22Rv1 (cell line): ENCODE results near the gene KIF15.

Source experiments
- ZFX ChIP-seq: fragments of 450-650 bp; IDR thresholded peaks from 2 replicates; pipeline ENCODE4 v1.6.1; 2017; ENCODE audit warnings: antibody characterized with exemption, borderline replicate concordance
- TF ChIP-seq, protein P1 (sequence below): fragments of 450-650 bp; IDR thresholded peaks from 2 replicates; pipeline ENCODE4 v1.5.1; 2017; ENCODE audit warnings: mild to moderate bottlenecking

DNA sequence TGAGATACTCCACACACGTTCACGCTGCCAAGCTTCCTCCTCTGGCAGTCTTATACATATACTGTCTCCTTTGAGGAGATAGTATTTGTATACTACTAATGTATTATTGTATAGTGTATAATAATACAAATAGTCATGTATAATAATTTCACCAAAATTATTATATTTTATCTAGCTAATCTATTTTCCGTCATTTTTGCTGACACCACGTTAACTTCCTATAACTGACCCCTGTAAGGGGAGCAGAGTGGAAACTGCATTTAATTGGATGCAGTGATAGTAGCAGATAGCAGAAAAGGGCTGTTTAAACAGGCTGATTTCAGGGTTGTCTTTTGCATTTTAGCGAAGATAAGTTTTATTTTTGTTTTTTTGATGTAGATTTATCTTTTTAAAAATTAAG lies 69.6 kb downstream of the KIF15 start:
- TF ChIP-seq, protein P1, sequence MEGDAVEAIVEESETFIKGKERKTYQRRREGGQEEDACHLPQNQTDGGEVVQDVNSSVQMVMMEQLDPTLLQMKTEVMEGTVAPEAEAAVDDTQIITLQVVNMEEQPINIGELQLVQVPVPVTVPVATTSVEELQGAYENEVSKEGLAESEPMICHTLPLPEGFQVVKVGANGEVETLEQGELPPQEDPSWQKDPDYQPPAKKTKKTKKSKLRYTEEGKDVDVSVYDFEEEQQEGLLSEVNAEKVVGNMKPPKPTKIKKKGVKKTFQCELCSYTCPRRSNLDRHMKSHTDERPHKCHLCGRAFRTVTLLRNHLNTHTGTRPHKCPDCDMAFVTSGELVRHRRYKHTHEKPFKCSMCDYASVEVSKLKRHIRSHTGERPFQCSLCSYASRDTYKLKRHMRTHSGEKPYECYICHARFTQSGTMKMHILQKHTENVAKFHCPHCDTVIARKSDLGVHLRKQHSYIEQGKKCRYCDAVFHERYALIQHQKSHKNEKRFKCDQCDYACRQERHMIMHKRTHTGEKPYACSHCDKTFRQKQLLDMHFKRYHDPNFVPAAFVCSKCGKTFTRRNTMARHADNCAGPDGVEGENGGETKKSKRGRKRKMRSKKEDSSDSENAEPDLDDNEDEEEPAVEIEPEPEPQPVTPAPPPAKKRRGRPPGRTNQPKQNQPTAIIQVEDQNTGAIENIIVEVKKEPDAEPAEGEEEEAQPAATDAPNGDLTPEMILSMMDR = no peak
- TF ChIP-seq ZFX = no peak
